Mesendoderm (in vitro differentiated cells): ENCODE results near the gene HEATR9. TPM values are rescaled to one million over a fixed set of nuclear protein-coding genes. Genes with fewer than 3 reads are reported as not detected.
A peak's percentile ranks its signal among the peaks of the same experiment; 100 is the strongest.

Experiments used
- DNase-seq: peaks from one replicate; pipeline ENCODE4 v3.0.0; 2013
- H2AK5ac ChIP-seq: 2 replicates; pipeline ENCODE4 v1.6.1; 2013; ENCODE audit warnings: low read length, inconsistent platforms
- H2BK120ac ChIP-seq: 2 replicates; pipeline ENCODE4 v1.6.1; 2013; ENCODE audit warnings: low read depth, mild to moderate bottlenecking, low read length, moderate library complexity, mixed read lengths
- H2BK15ac ChIP-seq: replicated peaks from 2 replicates; pipeline ENCODE4 v1.6.1; 2013; ENCODE audit warnings: low read depth, mild to moderate bottlenecking, moderate library complexity
- H2BK5ac ChIP-seq: 2 replicates; pipeline ENCODE4 v1.6.1; 2013; ENCODE audit warnings: low read length, inconsistent platforms
- H3K18ac ChIP-seq: 2 replicates; pipeline ENCODE4 v1.6.1; 2013; ENCODE audit warnings: mild to moderate bottlenecking, low read length, mixed read lengths
- H3K23ac ChIP-seq: one replicate; pipeline ENCODE4 v1.6.1; 2013; ENCODE audit warnings: low read length
- H3K27ac ChIP-seq: 2 replicates; pipeline ENCODE4 v1.5.1; 2013; ENCODE audit warnings: low read depth, mild to moderate bottlenecking, inconsistent platforms, low read length, moderate library complexity
- H3K27me3 ChIP-seq: 2 replicates; pipeline ENCODE4 v1.6.1; 2013; ENCODE audit warnings: low read length, control low read depth, mild to moderate bottlenecking, inconsistent platforms; ENCODE audit not compliant: insufficient read depth, poor library complexity
- H3K36me3 ChIP-seq: 2 replicates; pipeline ENCODE4 v1.6.1; 2013; ENCODE audit warnings: low read length, inconsistent platforms; ENCODE audit not compliant: control insufficient read depth, insufficient read depth
- H3K4ac ChIP-seq: one replicate; pipeline ENCODE4 v1.6.1; 2013; ENCODE audit warnings: low read depth, mild to moderate bottlenecking, low read length, moderate library complexity
- H3K4me1 ChIP-seq: 2 replicates; pipeline ENCODE4 v1.6.1; 2013; ENCODE audit warnings: low read depth, low read length, inconsistent platforms; ENCODE audit not compliant: control insufficient read depth
- H3K4me2 ChIP-seq: 2 replicates; pipeline ENCODE4 v1.6.1; 2013; ENCODE audit warnings: low read length
- H3K4me3 ChIP-seq: 2 replicates; pipeline ENCODE4 v1.5.1; 2013; ENCODE audit warnings: mild to moderate bottlenecking, low read length
- H3K56ac ChIP-seq: one replicate; pipeline ENCODE4 v1.6.1; 2013; ENCODE audit warnings: low read length
- H3K79me1 ChIP-seq: 2 replicates; pipeline ENCODE4 v1.6.1; 2013; ENCODE audit warnings: low read length, inconsistent platforms
- H3K79me2 ChIP-seq: 2 replicates; pipeline ENCODE4 v1.6.1; 2013; ENCODE audit warnings: mild to moderate bottlenecking, low read length; ENCODE audit not compliant: control insufficient read depth, insufficient read depth
- H3K9ac ChIP-seq: 2 replicates; pipeline ENCODE4 v1.6.1; 2013; ENCODE audit warnings: low read length, inconsistent platforms
- H4K5ac ChIP-seq: one replicate; pipeline ENCODE4 v1.6.1; 2013; ENCODE audit warnings: low read length
- H4K8ac ChIP-seq: one replicate; pipeline ENCODE4 v1.6.1; 2013; ENCODE audit warnings: low read depth, mild to moderate bottlenecking, control low read depth, low read length, moderate library complexity
- WGBS: extraction: QIAGEN DNeasy Blood & Tissue Kit; methylation state at CpG from one replicate; pipeline ENCODE4 v1.1.7; 2013; ENCODE audit warnings: low lambda C conversion rate, missing lambda C conversion rate; ENCODE audit not compliant: insufficient coverage; ENCODE audit errors: extremely low coverage; 5-methylcytosine and 5-hydroxymethylcytosine counted together
- polyA plus RNA-seq, 2 experiments: library from polyadenylated mRNA; stranded (reverse); fragments of 200-250 nt; gene quantifications; one replicate each; pipeline ENCODE4 v1.2.3, GENCODE V29; 2013

Gene HEATR9
- polyA plus RNA-seq (2013, experiment 1 of 2): not detected
- not detected for polyA plus RNA-seq (2013, experiment 2 of 2)

GRCh38 chr17:35868737-35869136 is at the start of gene HEATR9:
Gene HEATR9 (minus strand): TSS chr17:35868891. CDS start chr17:35868742, 149 bp downstream.
- Histone ChIP-seq H3K27me3 (no peaks in the 10 kb centered on the region), H3K56ac (no peak within 1 kb of the TSS), H3K4me3 (no peak within 1 kb of the TSS), H3K36me3 (no peaks in the 10 kb centered on the region), H2BK5ac (no peak within 1 kb of the TSS), H3K18ac (no peak within 1 kb of the TSS), H3K27ac (no peak within 1 kb of the TSS), H3K9ac (no peak within 1 kb of the TSS), H3K79me1 (no peaks in the 10 kb centered on the region), H3K79me2 (no peaks in the 10 kb centered on the region), H3K4ac (no peak within 1 kb of the TSS), H3K4me1 (no peaks in the 10 kb centered on the region), H2BK15ac (no peak within 1 kb of the TSS), H2BK120ac (no peak within 1 kb of the TSS), H3K23ac (no peak within 1 kb of the TSS), H4K5ac (no peak within 1 kb of the TSS), H2AK5ac (no peak within 1 kb of the TSS), H4K8ac (no peak within 1 kb of the TSS), H3K4me2 (no peak within 1 kb of the TSS)
- DNase-seq: no peak
- WGBS: no CpG with 5 or more reads among the region's 3 CpGs

GRCh38 chr17:35917519-35918213 is 49.0 kb upstream of the HEATR9 start:
- Histone ChIP-seq H2BK120ac (no peak overlapping the region), H3K18ac (no peak overlapping the region), H3K56ac (no peak overlapping the region), H3K9ac (no peak overlapping the region), H3K79me1 (no peaks in the 10 kb centered on the region), H2BK5ac (no peak overlapping the region), H4K8ac (no peak overlapping the region), H2AK5ac (no peak overlapping the region), H3K27ac (no peak overlapping the region), H3K36me3 (no peaks in the 10 kb centered on the region), H3K79me2 (no peaks in the 10 kb centered on the region), H4K5ac (no peak overlapping the region), H3K4ac (no peak overlapping the region), H2BK15ac (no peak overlapping the region), H3K27me3 (no peaks in the 10 kb centered on the region), H3K4me3 (no peak overlapping the region), H3K4me1 (no peaks in the 10 kb centered on the region), H3K4me2 (no peak overlapping the region), H3K23ac (no peak overlapping the region)
- DNase-seq: no peak
- no CpG with 5 or more reads among the region's 29 CpGs for WGBS

- Histone ChIP-seq H2AK5ac (no peak overlapping the region), H4K5ac (no peak overlapping the region), H2BK15ac (no peak overlapping the region), H3K56ac (no peak overlapping the region), H3K36me3 (no peaks in the 10 kb centered on the region), H3K4me1 (no peaks in the 10 kb centered on the region), H3K4me3 (no peak overlapping the region), H3K27me3 (no peaks in the 10 kb centered on the region), H3K79me2 (no peaks in the 10 kb centered on the region), H3K27ac (no peak overlapping the region), H3K23ac (no peak overlapping the region), H2BK5ac (no peak overlapping the region), H3K79me1 (no peaks in the 10 kb centered on the region), H3K18ac (no peak overlapping the region), H3K4me2 (no peak overlapping the region), H2BK120ac (no peak overlapping the region), H3K4ac (no peak overlapping the region), H4K8ac (no peak overlapping the region), H3K9ac (no peak overlapping the region)
- WGBS: no CpG with 5 or more reads among the region's 3 CpGs
- DNase-seq: peak; percentile 19
These were observed 46.7 kb upstream of the HEATR9 start for GRCh38 chr17:35915153-35915964.

GRCh38 chr17:35914354-35914753 is 45.7 kb upstream of the HEATR9 start:
- Histone ChIP-seq H4K5ac (no peak overlapping the region), H3K4ac (no peak overlapping the region), H3K56ac (no peak overlapping the region), H3K4me2 (no peak overlapping the region), H3K36me3 (no peaks in the 10 kb centered on the region), H3K79me1 (no peaks in the 10 kb centered on the region), H3K27me3 (no peaks in the 10 kb centered on the region), H3K79me2 (no peaks in the 10 kb centered on the region), H2BK15ac (no peak overlapping the region), H2BK120ac (no peak overlapping the region), H3K4me1 (no peaks in the 10 kb centered on the region), H3K27ac (no peak overlapping the region), H2AK5ac (no peak overlapping the region), H3K9ac (no peak overlapping the region), H3K18ac (no peak overlapping the region), H4K8ac (no peak overlapping the region), H3K23ac (no peak overlapping the region), H2BK5ac (no peak overlapping the region), H3K4me3 (no peak overlapping the region)
- no CpG with 5 or more reads among the region's 1 CpG for WGBS
- DNase-seq: no peak

- no peak overlapping the region for H2BK120ac ChIP-seq
- H3K79me2 ChIP-seq: no peaks in the 10 kb centered on the region
- H2BK15ac ChIP-seq: no peak overlapping the region
- no peak overlapping the region for H2AK5ac ChIP-seq
- no peak overlapping the region for H3K27ac ChIP-seq
- no peak overlapping the region for H3K23ac ChIP-seq
- H3K79me1 ChIP-seq: no peaks in the 10 kb centered on the region
- H3K4me2 ChIP-seq: no peak overlapping the region
- no CpG with 5 or more reads among the region's 4 CpGs for WGBS
- no peak overlapping the region for H3K18ac ChIP-seq
- DNase-seq: no peak
- H3K9ac ChIP-seq: no peak overlapping the region
- no peak overlapping the region for H2BK5ac ChIP-seq
- no peaks in the 10 kb centered on the region for H3K36me3 ChIP-seq
- no peak overlapping the region for H4K8ac ChIP-seq
- H4K5ac ChIP-seq: no peak overlapping the region
- H3K56ac ChIP-seq: no peak overlapping the region
- no peaks in the 10 kb centered on the region for H3K4me1 ChIP-seq
- H3K4ac ChIP-seq: no peak overlapping the region
- H3K27me3 ChIP-seq: no peaks in the 10 kb centered on the region
- H3K4me3 ChIP-seq: no peak overlapping the region
These were observed 44.9 kb upstream of the HEATR9 start for GRCh38 chr17:35913609-35914008.
